NCI-H2227 (cell line): ENCODE measurements around the gene TRIM45.

Experiments used
- DNase-seq: peaks from one replicate; lab custom pipeline; 2025; ENCODE audit not compliant: unreplicated experiment; lab: John Stamatoyannopoulos, UW

Gene TRIM45

GRCh38 chr1:117101334-117101733 is 20.2 kb downstream of the TRIM45 start:
- no peak for DNase-seq

DNA sequence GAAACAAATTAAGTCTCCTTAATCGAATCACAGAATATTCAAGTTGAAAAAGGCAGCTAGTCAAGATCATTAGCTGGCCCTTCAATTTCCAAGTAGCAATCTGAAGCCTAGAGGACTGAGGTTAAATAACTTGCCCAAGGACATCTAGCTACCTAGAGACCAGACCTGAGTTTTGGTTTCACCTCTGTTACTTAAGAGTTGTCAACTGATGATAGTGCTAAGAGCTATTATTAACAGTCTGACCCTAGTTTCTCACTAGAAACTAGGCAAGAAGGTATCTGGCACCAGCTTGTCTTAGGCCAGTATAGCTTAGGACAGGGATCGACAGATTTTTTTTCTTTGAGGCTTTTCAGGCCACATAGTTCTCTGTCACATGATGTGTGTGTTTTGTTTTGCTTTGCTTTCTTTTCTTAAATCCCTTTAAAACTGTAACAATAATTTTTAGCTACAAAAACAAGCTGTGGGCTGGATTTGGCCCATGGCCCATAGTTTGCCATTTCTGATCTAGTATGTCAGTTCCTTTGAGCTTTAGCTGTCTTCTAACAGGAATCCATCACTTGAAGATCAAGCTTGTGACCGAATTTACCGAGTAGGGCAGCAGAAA is 23.2 kb downstream of the TRIM45 start:
- no peak for DNase-seq

DNA sequence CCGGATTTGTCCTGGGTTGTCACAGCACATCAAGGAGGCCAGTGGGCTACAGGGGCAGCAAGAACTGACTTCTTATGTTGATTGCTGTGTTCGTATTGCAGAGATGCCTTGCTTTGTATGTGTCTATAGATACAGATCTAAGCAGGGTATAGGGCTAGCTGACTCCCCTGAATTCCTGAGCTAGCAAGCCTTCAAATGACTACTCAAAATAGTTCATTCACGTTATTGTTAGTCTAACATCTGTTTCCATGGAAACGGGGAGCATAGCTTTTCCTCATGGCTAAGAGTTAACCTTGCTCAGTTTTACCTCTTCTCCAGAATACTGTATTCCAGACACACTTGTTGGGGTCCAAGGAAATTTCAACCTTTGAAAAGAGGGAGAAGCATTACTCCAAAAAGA is 24.1 kb downstream of the TRIM45 start:
- DNase-seq: no peak

- no peak for DNase-seq
These were observed 24.6 kb downstream of the TRIM45 start for GRCh38 chr1:117096951-117097408.

GRCh38 chr1:117094841-117095604 is 26.5 kb downstream of the TRIM45 start:
- DNase-seq: no peak

GRCh38 chr1:117093870-117094621 is 27.5 kb downstream of the TRIM45 start:
- DNase-seq: no peak

- DNase-seq: no peak
These were observed 28.4 kb downstream of the TRIM45 start for GRCh38 chr1:117093091-117093534.

DNA sequence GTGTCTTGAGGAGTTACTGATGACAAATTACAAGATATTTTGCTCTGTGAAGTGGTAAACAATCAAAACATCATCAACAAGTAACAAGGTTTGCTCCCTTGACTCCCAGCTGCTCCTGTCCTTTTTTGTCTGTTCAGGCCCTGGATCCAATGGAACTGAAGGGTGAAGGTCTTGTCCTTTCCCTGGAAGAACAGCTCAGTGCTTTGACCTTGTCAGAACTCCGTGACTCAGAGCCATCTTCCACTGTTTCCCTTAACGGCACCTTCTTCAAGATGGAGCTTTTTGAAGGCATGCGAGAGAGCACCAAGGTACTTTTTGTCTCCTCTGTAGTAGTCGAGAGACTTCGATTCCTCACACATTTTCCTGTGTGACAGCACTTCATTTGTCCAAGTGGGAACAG is 29.0 kb downstream of the TRIM45 start:
- no peak for DNase-seq

DNA sequence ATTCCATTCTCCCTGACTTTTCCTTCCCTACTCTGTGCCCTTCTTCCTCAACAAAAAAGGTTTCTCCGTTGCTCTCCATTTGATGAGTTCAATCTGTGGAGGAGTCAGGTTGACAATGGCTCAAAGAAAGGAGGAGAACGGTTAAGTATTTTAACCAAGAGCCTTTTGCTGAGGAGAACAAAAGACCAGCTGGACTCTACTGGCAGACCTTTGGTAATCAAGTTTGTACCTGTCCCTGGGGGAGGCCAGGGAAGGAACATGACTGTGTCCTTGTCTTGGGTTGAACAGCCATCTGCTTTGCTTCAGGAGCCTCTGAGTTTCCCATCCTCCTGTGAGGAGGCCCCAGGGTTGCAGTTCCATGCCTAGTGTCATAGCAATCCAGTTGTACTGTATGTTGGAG is 31.6 kb downstream of the TRIM45 start:
- no peak for DNase-seq

GRCh38 chr1:117087686-117088085 is 33.9 kb downstream of the TRIM45 start:
- DNase-seq: no peak

GRCh38 chr1:117084231-117084630 is 37.3 kb downstream of the TRIM45 start:
- DNase-seq: no peak

GRCh38 chr1:117079737-117080136 is 41.8 kb downstream of the TRIM45 start:
- DNase-seq: no peak

GRCh38 chr1:117077267-117077666 is 44.3 kb downstream of the TRIM45 start:
- no peak for DNase-seq

GRCh38 chr1:117076648-117077047 is 44.9 kb downstream of the TRIM45 start:
- no peak for DNase-seq

- no peak for DNase-seq
These were observed 51.4 kb downstream of the TRIM45 start for GRCh38 chr1:117070124-117070523.

DNA sequence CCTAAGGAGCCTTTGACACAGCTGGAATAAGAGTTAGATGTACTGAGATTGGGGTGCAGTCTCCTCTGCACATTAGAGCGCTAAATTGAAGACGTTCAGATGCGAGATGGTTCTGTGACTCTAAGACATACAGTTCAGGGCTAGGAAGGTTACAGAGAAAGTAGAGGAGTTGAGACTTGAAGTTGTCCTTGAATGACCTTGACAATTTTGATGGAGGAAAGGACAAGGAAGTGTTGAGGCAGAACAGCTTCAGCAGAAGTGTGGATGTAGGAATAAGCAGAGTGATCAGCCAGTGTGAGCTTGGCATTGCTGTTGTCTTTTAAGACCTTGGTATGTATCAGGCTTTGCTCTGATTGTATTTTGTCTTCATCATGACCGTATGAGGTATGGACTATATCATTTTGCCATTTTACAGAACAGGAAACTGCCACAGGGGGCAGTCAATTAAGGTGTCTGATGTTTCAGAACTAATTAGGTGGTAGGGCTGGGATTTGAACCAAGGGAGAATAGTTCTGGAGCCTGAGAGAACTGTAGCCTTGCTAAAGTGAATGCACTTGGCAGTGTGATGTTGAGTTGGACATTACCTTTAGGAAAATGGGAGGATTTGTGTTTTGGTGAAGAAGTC is 52.2 kb downstream of the TRIM45 start:
- no peak for DNase-seq

DNA sequence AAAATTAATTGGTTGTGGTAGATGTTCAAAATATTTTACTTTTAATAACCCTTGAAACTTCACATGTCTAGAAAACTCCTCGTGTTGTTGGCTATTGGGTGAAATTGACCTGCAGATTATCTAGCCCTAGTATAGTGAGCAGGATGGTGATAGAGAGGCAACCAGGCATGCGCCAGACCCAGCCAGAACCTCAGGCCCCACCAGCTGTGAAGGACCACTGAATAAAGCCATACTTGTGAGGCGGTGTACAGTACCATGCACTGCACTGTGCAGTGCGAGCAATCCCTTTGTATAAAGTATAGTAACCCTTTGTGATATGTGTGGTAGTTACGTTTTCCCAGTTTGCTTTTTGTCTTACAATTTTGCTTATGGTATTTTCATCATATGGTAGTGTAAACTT is 53.0 kb downstream of the TRIM45 start:
- no peak for DNase-seq

GRCh38 chr1:117067533-117068370 is 53.8 kb downstream of the TRIM45 start:
- DNase-seq: peak; percentile 74

- DNase-seq: no peak
These were observed 55.2 kb downstream of the TRIM45 start for GRCh38 chr1:117066367-117066766.

GRCh38 chr1:117061986-117062415 is 59.5 kb downstream of the TRIM45 start:
- no peak for DNase-seq
